A673 (cell line): Measurements from ENCODE around the gene HBB.
A peak's percentile ranks its signal among the peaks of the same experiment; 100 is the strongest.

Experiments
- CTCF ChIP-seq: fragments of 300-800, 200-600 bp; sonication (generic); conservative IDR thresholded peaks from 2 replicates; pipeline ENCODE4 v1.5.1; 2017; ENCODE audit warnings: low read depth, mild to moderate bottlenecking, antibody characterized with exemption, low read length, moderate library complexity, mixed read lengths
- EZH2 ChIP-seq: fragments of 200-600 bp; sonication (generic); IDR thresholded peaks from 2 replicates; pipeline ENCODE4 v1.6.1; 2017; ENCODE audit warnings: borderline replicate concordance, low read depth, mild to moderate bottlenecking, mixed read lengths, antibody characterized with exemption, low read length; ENCODE audit not compliant: poor library complexity, severe bottlenecking

DNA sequence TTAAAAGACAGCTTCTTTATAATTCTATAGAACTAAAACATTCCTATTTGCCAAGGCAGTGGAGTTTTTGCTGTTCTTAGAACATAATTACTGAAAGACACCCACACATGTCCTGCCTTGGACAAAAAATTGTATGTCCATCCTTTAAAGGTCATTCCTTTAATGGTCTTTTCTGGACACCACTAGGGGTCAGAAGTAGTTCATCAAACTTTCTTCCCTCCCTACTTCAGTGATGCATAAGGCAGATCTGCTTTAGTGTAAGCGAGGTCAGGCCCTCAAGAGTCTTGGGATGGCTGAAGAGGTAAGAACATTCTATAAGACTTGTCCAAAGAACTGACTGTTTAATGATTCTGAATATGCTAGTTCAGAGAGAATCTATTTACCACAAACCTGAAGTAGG, 22.1 kb downstream of the HBB start:
- 0 out of 2 replicates have a peak, but pooled peaks have one; percentile 24 for TF ChIP-seq CTCF
- TF ChIP-seq EZH2 = no peak
